HCT116 (cell line): ENCODE measurements around the gene TMEM141. TPM values are rescaled to one million over a fixed set of nuclear protein-coding genes. Genes with fewer than 3 reads are reported as not detected.

Experiments
- ATAC-seq: fragments of 200-7000 bp; cut with Tn5 transposase; 2 replicates; pipeline ENCODE4 v1.9.1; 2020; ENCODE audit warnings: mild to moderate bottlenecking, moderate library complexity
- BruUV-seq: library from RNA; stranded (reverse); fragments of 400-500 nt; replicated peaks from 2 replicates; lab custom pipeline; 2021; lab: Mats Ljungman, UMichigan
- CTCF ChIA-PET: fragments of 300-600 bp; sonication (Branson Sonifier 250); formaldehyde crosslinking; loops from one replicate; lab custom pipeline; 2021; ENCODE audit warnings: antibody characterized with exemption; lab: Charles Lee
- POLR2A ChIA-PET: fragments of 300-600, 350-600 bp; sonication (Branson Sonifier 250); formaldehyde crosslinking; loops from one replicate; lab custom pipeline; 2021; ENCODE audit warnings: antibody characterized with exemption; lab: Charles Lee
- RAD21 ChIA-PET, 2 experiments: fragments of 300-600 bp; sonication (Branson Sonifier 250); formaldehyde crosslinking; loops; one replicate each; lab custom pipeline; 2023; ENCODE audit warnings: low total read pairs in 2 of 2; ENCODE audit not compliant: uncharacterized antibody in 2 of 2, unreplicated experiment in 2 of 2, low non-redundant PET in 1 of 2; lab: Charles Lee
- DNase-seq: peaks from one replicate; pipeline ENCODE4 v3.0.0-alpha.2; 2010; ENCODE audit warnings: low read depth, low spot score
- H2AFZ ChIP-seq: fragments of 200-600 bp; shearing (Covaris generic), sonication (generic); 2 replicates; pipeline ENCODE4 v1.6.1; 2017; ENCODE audit warnings: low read depth, mixed run types, mixed read lengths, antibody characterized with exemption, low read length; ENCODE audit not compliant: poor library complexity, severe bottlenecking
- H3K27ac ChIP-seq: 2 replicates; pipeline ENCODE4 v1.5.1; 2012; ENCODE audit warnings: low read depth, low read length
- H3K27me3 ChIP-seq: fragments of 200-600 bp; sonication (generic); 2 replicates; pipeline ENCODE4 v1.6.1; 2016; ENCODE audit warnings: mixed run types, low read length, mixed read lengths; ENCODE audit not compliant: insufficient read depth
- H3K36me3 ChIP-seq, 2 experiments: fragments of 200-500 bp in 1 of 2; fragments of 200-600 bp in 1 of 2; sonication (Bioruptor generic) in 1 of 2; sonication (generic) in 1 of 2; 2 replicates each; pipeline versions ENCODE4 v1.5.1 to v1.6.1; 2014 to 2016; ENCODE audit warnings: low read length in 2 of 2, inconsistent platforms in 1 of 2, mixed read lengths in 1 of 2, mixed run types in 1 of 2; ENCODE audit not compliant: insufficient read depth in 2 of 2, control insufficient read depth in 1 of 2
- H3K4me1 ChIP-seq, 2 experiments: fragments of 200-600 bp in 1 of 2; sonication (generic) in 1 of 2; 2 replicates each; pipeline versions ENCODE4 v1.5.1 to v1.6.1; 2012 to 2017; ENCODE audit warnings: low read length in 2 of 2, inconsistent platforms in 1 of 2, mild to moderate bottlenecking in 1 of 2, mixed read lengths in 1 of 2, mixed run types in 1 of 2, moderate library complexity in 1 of 2; ENCODE audit not compliant: insufficient read depth in 2 of 2, control insufficient read depth in 1 of 2
- H3K4me2 ChIP-seq: fragments of 200-600 bp; sonication (generic); 2 replicates; pipeline ENCODE4 v1.6.1; 2017; ENCODE audit warnings: mixed run types, low read length, mixed read lengths
- H3K4me3 ChIP-seq, 2 experiments: fragments of 200-600 bp in 1 of 2; sonication (generic) in 1 of 2; replicated peaks in 1 of 2; 2 replicates each; pipeline ENCODE4 v1.5.1; 2011 to 2016; ENCODE audit warnings: low read length in 2 of 2, control low read depth in 1 of 2, low read depth in 1 of 2, mild to moderate bottlenecking in 1 of 2, mixed read lengths in 1 of 2, mixed run types in 1 of 2
- H3K79me2 ChIP-seq: fragments of 200-600 bp; sonication (generic); 2 replicates; pipeline ENCODE4 v1.6.1; 2017; ENCODE audit warnings: mild to moderate bottlenecking, mixed run types, low read length, moderate library complexity, mixed read lengths; ENCODE audit not compliant: insufficient read depth
- H3K9ac ChIP-seq: fragments of 200-600 bp; sonication (generic); 2 replicates; pipeline ENCODE4 v1.6.1; 2016; ENCODE audit warnings: low read length, mixed read lengths
- H3K9me2 ChIP-seq: fragments of 200-600 bp; sonication (generic), shearing (Covaris generic); 2 replicates; pipeline ENCODE4 v1.6.1; 2017; ENCODE audit warnings: mixed run types, mild to moderate bottlenecking, moderate library complexity; ENCODE audit not compliant: insufficient read depth
- H3K9me3 ChIP-seq, 2 experiments: fragments of 200-500 bp in 1 of 2; fragments of 200-600 bp in 1 of 2; sonication (Bioruptor generic) in 1 of 2; sonication (generic) in 1 of 2; 2 replicates each; pipeline ENCODE4 v1.6.1; 2014 to 2017; ENCODE audit warnings: low read length in 2 of 2, mixed read lengths in 2 of 2, inconsistent platforms in 1 of 2, low read depth in 1 of 2, mild to moderate bottlenecking in 1 of 2, mixed run types in 1 of 2, moderate library complexity in 1 of 2; ENCODE audit not compliant: control insufficient read depth in 1 of 2, insufficient read depth in 1 of 2
- H4K20me1 ChIP-seq: fragments of 200-600 bp; sonication (generic), shearing (Covaris generic); 2 replicates; pipeline ENCODE4 v1.6.1; 2017; ENCODE audit warnings: mixed run types, mild to moderate bottlenecking, moderate library complexity; ENCODE audit not compliant: insufficient read depth
- CBX3 ChIP-seq: IDR thresholded peaks from 2 replicates; pipeline ENCODE4 v1.6.1; 2012; ENCODE audit warnings: low read depth
- CEBPB ChIP-seq: IDR thresholded peaks from 2 replicates; pipeline ENCODE4 v1.6.1; 2012; ENCODE audit warnings: low read depth
- EGR1 ChIP-seq: IDR thresholded peaks from 2 replicates; pipeline ENCODE4 v1.6.1; 2012; ENCODE audit warnings: low read depth
- ELF1 ChIP-seq: IDR thresholded peaks from 2 replicates; pipeline ENCODE4 v1.6.1; 2012; ENCODE audit warnings: low read depth, borderline replicate concordance
- EZH2 ChIP-seq: fragments of 200-600 bp; sonication (generic); IDR thresholded peaks from 2 replicates; pipeline ENCODE4 v1.6.1; 2017; ENCODE audit warnings: antibody characterized with exemption, mixed run types
- EZH2phosphoT487 ChIP-seq: fragments of 200-600 bp; IDR thresholded peaks from 2 replicates; pipeline ENCODE4 v1.6.1; 2018; ENCODE audit warnings: antibody characterized with exemption, borderline replicate concordance
- FOSL1 ChIP-seq: IDR thresholded peaks from 2 replicates; pipeline ENCODE4 v1.6.1; 2012; ENCODE audit warnings: low read depth
- MAX ChIP-seq: IDR thresholded peaks from 2 replicates; pipeline ENCODE4 v1.6.1; 2012
- RAD21 ChIP-seq: IDR thresholded peaks from 2 replicates; pipeline ENCODE4 v1.6.1; 2012; ENCODE audit warnings: low read depth, mild to moderate bottlenecking
- SIN3A ChIP-seq: IDR thresholded peaks from 2 replicates; pipeline ENCODE4 v1.6.1; 2012; ENCODE audit warnings: low read depth
- SP1 ChIP-seq: IDR thresholded peaks from 2 replicates; pipeline ENCODE4 v1.6.1; 2012; ENCODE audit warnings: low read depth
- SRF ChIP-seq: IDR thresholded peaks from 2 replicates; pipeline ENCODE4 v1.6.1; 2012; ENCODE audit warnings: low read depth
- YY1 ChIP-seq: IDR thresholded peaks from 2 replicates; pipeline ENCODE4 v1.6.1; 2011; ENCODE audit warnings: low read length, low read depth, moderate library complexity, mild to moderate bottlenecking; ENCODE audit not compliant: insufficient replicate concordance; ENCODE audit errors: extremely low read depth
- ZFX ChIP-seq: fragments of 450-650 bp; IDR thresholded peaks from 2 replicates; pipeline ENCODE4 v1.6.1; 2017
- ZNF274 ChIP-seq: fragments of 200-500 bp; sonication (Bioruptor generic); IDR thresholded peaks from 2 replicates; pipeline ENCODE4 v1.6.1; 2014; ENCODE audit warnings: mild to moderate bottlenecking, low read depth, low read length, inconsistent platforms
- intact Hi-C: fragments of 100-400 bp; cut with micrococcal nuclease; formaldehyde crosslinking; loops from 2 replicates; pipeline ENCODE4 v1.10.0; 2022
- total RNA-seq: library from RNA; stranded (reverse); gene quantifications from one replicate; pipeline ENCODE4 v1.2.1, GENCODE V29; 2021; ENCODE audit not compliant: unreplicated experiment
- TF ChIP-seq, protein P1 (sequence below): IDR thresholded peaks from 2 replicates; pipeline ENCODE4 v1.6.1; 2011; ENCODE audit warnings: mild to moderate bottlenecking, low read length, moderate library complexity; ENCODE audit not compliant: insufficient replicate concordance; ENCODE audit errors: extremely low read depth

The TMEM141 gene
- total RNA-seq, 1 experiment from 2014 or later = 73.6 TPM

DNA sequence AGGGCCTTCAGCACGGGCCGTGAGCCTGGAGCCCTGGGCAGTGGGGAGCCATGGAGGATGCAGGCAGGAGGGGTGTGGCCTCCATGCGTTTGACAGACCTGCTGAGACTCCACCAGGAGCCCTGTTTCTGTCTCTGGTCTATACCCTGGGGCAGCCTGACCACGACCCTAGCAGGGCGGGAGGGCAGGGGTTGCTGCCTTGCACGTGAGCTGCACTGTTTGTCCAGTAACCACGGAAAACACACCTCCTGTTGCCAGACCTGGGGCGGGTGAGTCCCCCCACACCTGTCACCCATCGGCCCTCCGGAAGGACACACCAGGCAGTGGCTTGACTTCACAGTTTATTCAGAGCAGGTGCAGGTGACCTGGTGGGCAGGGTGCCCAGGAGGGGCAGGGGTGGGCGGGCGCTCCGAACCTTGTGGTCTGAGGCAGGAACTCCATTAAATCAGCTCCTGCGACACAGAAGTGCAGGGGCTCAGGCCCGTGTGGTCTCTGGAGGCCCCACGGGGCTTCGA, 37.0 kb upstream of the TMEM141 start:
- no peak overlapping the region for H2AFZ ChIP-seq
- H3K4me1 ChIP-seq = no peaks in the 10 kb centered on the region
- H3K9me2 ChIP-seq = no peaks in the 10 kb centered on the region
- peaks cover 4 to 22% of the 10 kb centered on the region in 2 experiments; a peak in 3 of 4 replicates for H3K9me3 ChIP-seq
- BruUV-seq = no TSS peak
- no peak overlapping the region for H3K27ac ChIP-seq
- ATAC-seq (no peak), DNase-seq (no peak)
- CTCF ChIA-PET = interaction anchor here (1.4 kb wide), 1 partner anchor 61 kb away, joined by 4 read pairs; no protein-coding TSS in a partner anchor
- TF ChIP-seq SRF (no peak), ZFX (no peak)
- no peaks in the 10 kb centered on the region for H3K79me2 ChIP-seq
- H4K20me1 ChIP-seq = no peaks in the 10 kb centered on the region
- H3K9ac ChIP-seq = no peak overlapping the region
- no peaks in the 10 kb centered on the region for H3K36me3 ChIP-seq
- H3K4me2 ChIP-seq = no peak overlapping the region
- intact Hi-C loops = no loop called here
- H3K27me3 ChIP-seq = no peaks in the 10 kb centered on the region
- H3K4me3 ChIP-seq = no peak overlapping the region
- POLR2A ChIA-PET = no interaction called here
- RAD21 ChIA-PET = no interaction called here

- Histone ChIP-seq H3K9me2 (no peaks in the 10 kb centered on the region), H3K27me3 (no peaks in the 10 kb centered on the region), H3K9ac (no peak overlapping the region), H4K20me1 (no peaks in the 10 kb centered on the region), H3K4me1 (no peaks in the 10 kb centered on the region), H3K79me2 (no peaks in the 10 kb centered on the region), H3K36me3 (no peaks in the 10 kb centered on the region), H3K4me2 (no peak overlapping the region), H3K9me3 (peaks cover 4 to 22% of the 10 kb centered on the region in 2 experiments; a peak in 3 of 4 replicates), H3K4me3 (no peak overlapping the region), H3K27ac (no peak overlapping the region), H2AFZ (no peak overlapping the region)
- no TSS peak for BruUV-seq
- ChIA-PET RAD21 (no interaction called here), POLR2A (no interaction called here), CTCF (interaction anchor here (1.4 kb wide), 1 partner anchor 61 kb away, joined by 4 read pairs; no protein-coding TSS in a partner anchor)
- no peak for ATAC-seq
- intact Hi-C loops = no loop called here
- DNase-seq = no peak
- TF ChIP-seq YY1 (no peak), EZH2phosphoT487 (no peak), EGR1 (no peak), FOSL1 (no peak), EZH2 (no peak), ZNF274 (no peak), RAD21 (no peak), SRF (no peak), CBX3 (no peak), SP1 (no peak), CEBPB (no peak), SIN3A (no peak), MAX (no peak), ZFX (no peak), ELF1 (no peak)
- TF ChIP-seq, protein P1, sequence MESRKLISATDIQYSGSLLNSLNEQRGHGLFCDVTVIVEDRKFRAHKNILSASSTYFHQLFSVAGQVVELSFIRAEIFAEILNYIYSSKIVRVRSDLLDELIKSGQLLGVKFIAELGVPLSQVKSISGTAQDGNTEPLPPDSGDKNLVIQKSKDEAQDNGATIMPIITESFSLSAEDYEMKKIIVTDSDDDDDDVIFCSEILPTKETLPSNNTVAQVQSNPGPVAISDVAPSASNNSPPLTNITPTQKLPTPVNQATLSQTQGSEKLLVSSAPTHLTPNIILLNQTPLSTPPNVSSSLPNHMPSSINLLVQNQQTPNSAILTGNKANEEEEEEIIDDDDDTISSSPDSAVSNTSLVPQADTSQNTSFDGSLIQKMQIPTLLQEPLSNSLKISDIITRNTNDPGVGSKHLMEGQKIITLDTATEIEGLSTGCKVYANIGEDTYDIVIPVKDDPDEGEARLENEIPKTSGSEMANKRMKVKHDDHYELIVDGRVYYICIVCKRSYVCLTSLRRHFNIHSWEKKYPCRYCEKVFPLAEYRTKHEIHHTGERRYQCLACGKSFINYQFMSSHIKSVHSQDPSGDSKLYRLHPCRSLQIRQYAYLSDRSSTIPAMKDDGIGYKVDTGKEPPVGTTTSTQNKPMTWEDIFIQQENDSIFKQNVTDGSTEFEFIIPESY = no peak
These were observed 36.4 kb upstream of the TMEM141 start for GRCh38 chr9:136754626-136755301.
